SK-N-SH (cell line): ENCODE data around the gene SS18. TPM values are rescaled to one million over a fixed set of nuclear protein-coding genes. Genes with fewer than 3 reads are reported as not detected.
A peak's percentile ranks its signal among the peaks of the same experiment; 100 is the strongest.

ENCODE experiments used
- CTCF ChIA-PET: fragments of 300-600, 350-600 bp; formaldehyde crosslinking; extraction: SDS; loops from one replicate; lab custom pipeline; 2021; lab: Yijun Ruan, JAX
- POLR2A ChIA-PET: fragments of 350-600 bp; sonication (Branson Sonifier 250); formaldehyde crosslinking; extraction: SDS; loops from one replicate; lab custom pipeline; 2020; ENCODE audit warnings: antibody characterized with exemption, inconsistent platforms; lab: Yijun Ruan, JAX
- DNase-seq: peaks from one replicate; pipeline ENCODE4 v3.0.0; 2012
- H2AFZ ChIP-seq: fragments of 200-600 bp; sonication (generic); 2 replicates; pipeline ENCODE4 v1.8.1; 2016; ENCODE audit warnings: antibody characterized with exemption, mild to moderate bottlenecking, low read depth
- H3F3A ChIP-seq: fragments of 200-600 bp; sonication (generic); replicated peaks from 2 replicates; pipeline ENCODE3; 2016; ENCODE audit warnings: antibody characterized with exemption, mild to moderate bottlenecking; ENCODE audit not compliant: insufficient read depth
- H3K27ac ChIP-seq, 2 experiments: fragments of 200-500 bp in 1 of 2; fragments of 200-600 bp in 1 of 2; sonication (Bioruptor generic) in 1 of 2; sonication (generic), shearing (Covaris generic) in 1 of 2; 2 replicates each; pipeline versions ENCODE4 v1.5.1 to v1.6.1; 2014 to 2016; ENCODE audit warnings: low read depth in 2 of 2, inconsistent platforms in 1 of 2, low read length in 1 of 2, mild to moderate bottlenecking in 1 of 2, mixed read lengths in 1 of 2
- H3K27me3 ChIP-seq: fragments of 200-600 bp; sonication (generic), shearing (Covaris generic); 2 replicates; pipeline ENCODE4 v1.6.1; 2016; ENCODE audit warnings: mixed run types; ENCODE audit not compliant: insufficient read depth
- H3K36me3 ChIP-seq, 2 experiments: fragments of 200-500 bp in 1 of 2; fragments of 200-600 bp in 1 of 2; sonication (Bioruptor generic) in 1 of 2; sonication (generic) in 1 of 2; replicated peaks in 1 of 2; 2 replicates each; pipeline versions ENCODE3 to v1.5.1; 2014 to 2016; ENCODE audit warnings: low read length in 1 of 2, mild to moderate bottlenecking in 1 of 2; ENCODE audit not compliant: insufficient read depth in 2 of 2, control insufficient read depth in 1 of 2
- H3K4me1 ChIP-seq, 2 experiments: fragments of 200-500 bp in 1 of 2; fragments of 200-600 bp in 1 of 2; sonication (Bioruptor generic) in 1 of 2; sonication (generic), shearing (Covaris generic) in 1 of 2; 2 replicates each; pipeline versions ENCODE4 v1.5.1 to v1.6.1; 2014 to 2016; ENCODE audit warnings: low read depth in 1 of 2, low read length in 1 of 2, mixed run types in 1 of 2; ENCODE audit not compliant: insufficient read depth in 2 of 2, control insufficient read depth in 1 of 2
- H3K4me2 ChIP-seq: fragments of 200-600 bp; sonication (generic), shearing (Covaris generic); 2 replicates; pipeline ENCODE4 v1.6.1; 2017; ENCODE audit warnings: mixed run types
- H3K4me3 ChIP-seq, 2 experiments: fragments of 200-500 bp in 1 of 2; fragments of 200-600 bp in 1 of 2; sonication (Bioruptor generic) in 1 of 2; sonication (generic), shearing (Covaris generic) in 1 of 2; 2 replicates each; pipeline versions ENCODE4 v1.5.1 to v1.8.1; 2014 to 2016; ENCODE audit warnings: low read depth in 2 of 2, inconsistent platforms in 1 of 2, low read length in 1 of 2, mild to moderate bottlenecking in 1 of 2, mixed read lengths in 1 of 2, moderate library complexity in 1 of 2
- H3K79me2 ChIP-seq: fragments of 200-600 bp; sonication (generic); 2 replicates; pipeline ENCODE4 v1.8.1; 2017; ENCODE audit warnings: mild to moderate bottlenecking; ENCODE audit not compliant: insufficient read depth
- H3K9ac ChIP-seq: fragments of 200-600 bp; sonication (generic); 2 replicates; pipeline ENCODE4 v1.6.1; 2017; ENCODE audit warnings: mixed run types
- H3K9me2 ChIP-seq: fragments of 200-600 bp; sonication (generic); 2 replicates; pipeline ENCODE4 v1.6.1; 2017; ENCODE audit warnings: mixed run types
- H3K9me3 ChIP-seq: fragments of 200-600 bp; sonication (generic); 2 replicates; pipeline ENCODE4 v1.6.1; 2017; ENCODE audit warnings: mixed run types, mild to moderate bottlenecking, moderate library complexity
- H4K20me1 ChIP-seq: fragments of 200-600 bp; sonication (generic); 2 replicates; pipeline ENCODE4 v1.6.1; 2017; ENCODE audit warnings: mild to moderate bottlenecking, mixed run types; ENCODE audit not compliant: insufficient read depth
- EZH2phosphoT487 ChIP-seq: fragments of 200-600 bp; sonication (generic); IDR thresholded peaks from 2 replicates; pipeline ENCODE4 v1.6.1; 2017; ENCODE audit warnings: low read depth, mixed run types, mild to moderate bottlenecking, antibody characterized with exemption, moderate library complexity, borderline replicate concordance
- GABPA ChIP-seq: IDR thresholded peaks from 2 replicates; pipeline ENCODE4 v1.4.0; 2012; ENCODE audit warnings: low read depth, mild to moderate bottlenecking
- NFIC ChIP-seq: IDR thresholded peaks from 2 replicates; pipeline ENCODE4 v1.4.0; 2012; ENCODE audit warnings: borderline replicate concordance
- NRF1 ChIP-seq: IDR thresholded peaks from 2 replicates; pipeline ENCODE4 v1.6.1; 2012; ENCODE audit warnings: low read depth, mild to moderate bottlenecking, low read length
- RAD21 ChIP-seq: IDR thresholded peaks from 2 replicates; pipeline ENCODE4 v1.6.1; 2012; ENCODE audit warnings: mild to moderate bottlenecking, low read length
- RFX5 ChIP-seq: IDR thresholded peaks from 2 replicates; pipeline ENCODE4 v1.6.1; 2012; ENCODE audit warnings: mild to moderate bottlenecking, improper control_type of control experiment, low read length
- RXRA ChIP-seq: IDR thresholded peaks from 2 replicates; pipeline ENCODE4 v1.4.0; 2012; ENCODE audit warnings: low read depth, mild to moderate bottlenecking, borderline replicate concordance
- SIN3A ChIP-seq: IDR thresholded peaks from 2 replicates; pipeline ENCODE4 v1.6.1; 2012; ENCODE audit warnings: low read depth, mild to moderate bottlenecking, low read length, moderate library complexity, borderline replicate concordance
- TAF1 ChIP-seq: IDR thresholded peaks from 2 replicates; pipeline ENCODE4 v1.6.1; 2012; ENCODE audit warnings: low read depth, mild to moderate bottlenecking, low read length, moderate library complexity, borderline replicate concordance
- TEAD4 ChIP-seq: IDR thresholded peaks from 2 replicates; pipeline ENCODE4 v1.4.0; 2012; ENCODE audit warnings: mild to moderate bottlenecking, borderline replicate concordance; ENCODE audit not compliant: insufficient read depth
- ZBTB33 ChIP-seq: IDR thresholded peaks from 2 replicates; pipeline ENCODE4 v1.4.0; 2012; ENCODE audit warnings: low read depth, borderline replicate concordance
- WGBS: methylation state at CpG from one replicate; pipeline ENCODE4 v1.1.6; 2017; ENCODE audit warnings: low lambda C conversion rate; 5-methylcytosine and 5-hydroxymethylcytosine counted together
- polyA plus RNA-seq, 3 experiments: library from polyadenylated mRNA; depleted of rRNA; stranded (reverse); fragments of >200 nt; gene quantifications; 2 replicates each; pipeline ENCODE4 v1.2.3, GENCODE V29; 2012
- TF ChIP-seq, protein P1 (sequence below): IDR thresholded peaks from 2 replicates; pipeline ENCODE4 v1.4.0; 2012; ENCODE audit warnings: low read depth, borderline replicate concordance

Gene SS18
- polyA plus RNA-seq, 1 of the 3 experiments (the other 2 are of a cell fraction): 98.6 TPM

DNA sequence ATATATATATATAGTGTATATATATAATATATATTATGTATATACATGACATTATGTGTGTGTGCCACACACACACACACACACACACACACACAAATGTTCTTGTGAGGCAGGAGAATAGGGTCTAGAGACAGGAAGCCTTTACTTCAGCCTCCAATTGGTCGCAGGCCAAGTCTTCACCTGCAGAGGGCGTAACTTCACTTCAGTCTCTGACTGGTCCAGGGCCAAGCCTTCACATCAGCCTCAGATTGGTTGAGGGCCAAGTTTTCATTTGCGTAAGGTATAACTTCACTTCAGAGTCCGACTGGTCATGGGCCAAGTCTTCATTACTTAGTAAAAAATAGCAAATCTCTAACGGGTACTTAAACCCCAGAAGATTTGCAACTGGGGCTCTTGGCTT, 13.2 kb upstream of the SS18 start:
- Histone ChIP-seq H2AFZ (no peak overlapping the region), H3K27me3 (no peaks in the 10 kb centered on the region), H3K9ac (no peak overlapping the region), H3F3A (no peaks in the 10 kb centered on the region), H3K79me2 (no peaks in the 10 kb centered on the region), H3K27ac (no peak overlapping the region), H3K9me3 (no peaks in the 10 kb centered on the region), H3K4me3 (no peak overlapping the region), H3K4me1 (no peaks in the 10 kb centered on the region), H3K36me3 (no peaks in the 10 kb centered on the region), H3K9me2 (no peaks in the 10 kb centered on the region), H4K20me1 (no peaks in the 10 kb centered on the region), H3K4me2 (no peak overlapping the region)
- CTCF ChIA-PET: interaction anchor here (0.6 kb wide), 1 partner anchor 124 kb away, joined by 3 read pairs; no protein-coding TSS in a partner anchor
- POLR2A ChIA-PET: no interaction called here
- WGBS: 64% methylated on average over 5 of the region's 5 CpGs
- TF ChIP-seq, protein P1, sequence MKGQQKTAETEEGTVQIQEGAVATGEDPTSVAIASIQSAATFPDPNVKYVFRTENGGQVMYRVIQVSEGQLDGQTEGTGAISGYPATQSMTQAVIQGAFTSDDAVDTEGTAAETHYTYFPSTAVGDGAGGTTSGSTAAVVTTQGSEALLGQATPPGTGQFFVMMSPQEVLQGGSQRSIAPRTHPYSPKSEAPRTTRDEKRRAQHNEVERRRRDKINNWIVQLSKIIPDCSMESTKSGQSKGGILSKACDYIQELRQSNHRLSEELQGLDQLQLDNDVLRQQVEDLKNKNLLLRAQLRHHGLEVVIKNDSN: no peak
- TF ChIP-seq RAD21: peak; percentile 28
- DNase-seq: peak; percentile 7

GRCh38 chr18:26097563-26097962, 7.2 kb upstream of the SS18 start:
- Histone ChIP-seq H3K9me3 (no peaks in the 10 kb centered on the region), H3K9ac (no peak overlapping the region), H3F3A (no peaks in the 10 kb centered on the region), H3K27me3 (no peaks in the 10 kb centered on the region), H3K79me2 (no peaks in the 10 kb centered on the region), H3K4me1 (no peaks in the 10 kb centered on the region), H3K4me3 (no peak overlapping the region), H2AFZ (no peak overlapping the region), H3K36me3 (no peaks in the 10 kb centered on the region), H4K20me1 (no peaks in the 10 kb centered on the region), H3K9me2 (no peaks in the 10 kb centered on the region), H3K4me2 (no peak overlapping the region), H3K27ac (no peak overlapping the region)
- ChIA-PET POLR2A (no interaction called here), CTCF (interaction anchor here (1.1 kb wide), 1 partner anchor 209 kb away, joined by 4 read pairs; no protein-coding TSS in a partner anchor)
- no peak for DNase-seq
- WGBS: 81% methylated on average over 5 of the region's 5 CpGs
- no peak for TF ChIP-seq NFIC
- TF ChIP-seq EZH2phosphoT487: no peak
- no peak for TF ChIP-seq GABPA
- TF ChIP-seq ZBTB33: no peak
- no peak for TF ChIP-seq SIN3A
- TF ChIP-seq TAF1: no peak
- no peak for TF ChIP-seq RAD21
- TF ChIP-seq RXRA: no peak
- TF ChIP-seq RFX5: no peak
- TF ChIP-seq NRF1: no peak
- TF ChIP-seq TEAD4: no peak
